ENCODE measurements around the gene ZP1. TPM values are rescaled to one million over a fixed set of nuclear protein-coding genes. Genes with fewer than 3 reads are reported as not detected.
"Not testable (repeated sequence)": the region's sequence is repeated elsewhere in the genome, so short reads cannot be mapped to it uniquely, and the experiment has no call there.

The ZP1 gene
- total RNA-seq, 2 experiments from 2014 or later, result not detected

DNA sequence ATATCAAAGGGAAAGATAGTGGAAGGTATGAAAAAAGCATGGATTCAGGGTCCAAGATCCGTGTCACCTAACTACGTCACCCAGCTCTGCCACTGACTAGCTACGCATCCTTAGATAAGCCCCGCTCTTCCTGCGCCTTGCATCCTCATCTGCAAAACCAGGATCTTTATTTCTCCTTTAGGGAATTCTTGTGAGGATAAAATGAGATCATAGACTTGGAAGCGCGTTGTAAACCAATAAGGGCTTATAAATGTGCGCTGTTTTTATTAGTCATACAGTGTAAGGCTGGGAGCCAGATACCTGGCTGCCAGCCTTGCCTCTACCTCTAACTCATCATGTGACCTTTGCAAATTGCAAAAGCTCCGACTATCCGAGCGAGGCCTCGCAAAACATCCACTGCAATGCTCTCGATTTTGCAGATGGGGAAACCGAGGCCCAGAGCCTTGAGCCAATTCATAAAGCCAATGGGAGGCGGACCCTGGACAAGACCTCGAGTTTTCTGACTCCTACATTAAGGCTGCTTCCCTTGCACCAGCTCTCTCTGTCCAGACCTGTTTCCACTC lies 38.3 kb downstream of the ZP1 start:
- no peak for ATAC-seq

DNA sequence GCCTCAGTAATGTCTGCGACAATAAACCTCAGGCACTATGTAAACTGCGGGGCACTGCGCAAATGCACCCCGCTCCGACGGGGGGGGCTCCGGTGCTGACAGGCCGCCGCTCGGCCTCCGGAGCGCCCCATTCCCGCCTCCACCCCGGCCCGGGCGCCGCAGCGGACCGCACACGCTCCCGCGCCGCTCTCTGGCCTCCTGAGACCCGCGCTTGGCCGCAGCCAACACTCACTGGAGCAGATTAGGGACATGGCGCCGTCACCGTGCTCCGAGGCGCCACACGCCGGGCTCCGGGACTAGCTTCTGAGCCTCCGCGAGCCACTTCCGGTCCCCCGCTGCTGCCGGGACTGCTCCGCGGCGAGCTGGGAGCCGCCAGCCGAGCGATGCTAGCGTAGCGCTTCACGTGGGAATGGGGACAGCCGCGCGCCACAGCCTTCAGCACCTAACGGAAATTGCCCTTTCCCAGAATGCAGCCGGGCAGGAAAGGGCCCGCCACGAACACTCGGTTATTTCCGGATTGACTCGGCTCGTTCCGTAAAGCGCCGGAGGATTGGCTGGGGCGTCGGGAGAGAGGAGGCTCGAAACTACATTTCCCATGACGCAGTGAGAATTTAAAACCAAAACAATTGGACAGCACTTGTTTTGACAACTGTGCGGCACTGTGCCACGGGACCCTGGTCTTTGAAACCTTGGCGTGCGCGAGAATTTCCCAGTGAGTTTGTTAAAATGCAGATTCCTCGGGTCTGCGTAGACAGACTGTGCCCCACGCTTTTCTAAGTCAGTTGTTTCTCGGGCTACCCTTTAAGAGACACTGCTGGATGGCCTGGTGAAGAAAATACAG lies 39.0 kb downstream of the ZP1 start, which contains the start of gene PRPF19:
Gene PRPF19 (minus strand): TSS at position 454 of the 841 bp plus-strand sequence. CDS start 203 bp downstream, at position 251.
- DNase-seq (peak; percentile 99), ATAC-seq (peak; percentile 96)
- Mint-ChIP-seq H3K9me3 (ENCODE audit: low read depth) (no peaks in the 10 kb centered on the region), H3K4me1 (peaks cover 35% of the 10 kb centered on the region), H3K27ac (peak within 1 kb of the TSS; percentile 92), H3K4me3 (peak within 1 kb of the TSS; percentile 78), H3K36me3 (peaks cover 15% of the 10 kb centered on the region), H3K27me3 (peaks cover 14% of the 10 kb centered on the region)
- CTCF ChIA-PET, result interaction anchor here (0.6 to 13.0 kb wide), 10 partner anchors 7 to 155 kb away, joined by 3 to 230 read pairs (median 5); partner anchors contain the start of gene TMEM109

More for the DNA sequence above, 38.3 kb downstream of the ZP1 start:
- H3K4me3 Mint-ChIP-seq, result peak overlapping the region; percentile 78
- no peak for DNase-seq
- peaks cover 11% of the 10 kb centered on the region for H3K27me3 Mint-ChIP-seq
- no peaks in the 10 kb centered on the region for H3K9me3 Mint-ChIP-seq (ENCODE audit: low read depth)
- CTCF ChIA-PET, result interaction anchor here (0.6 to 13.0 kb wide), 11 partner anchors 8 to 155 kb away, joined by 3 to 230 read pairs (median 4); partner anchors contain the start of gene TMEM109
- peaks cover 19% of the 10 kb centered on the region for H3K36me3 Mint-ChIP-seq
- H3K4me1 Mint-ChIP-seq, result peaks cover 33% of the 10 kb centered on the region
- peak overlapping the region; percentile 92 for H3K27ac Mint-ChIP-seq

DNA sequence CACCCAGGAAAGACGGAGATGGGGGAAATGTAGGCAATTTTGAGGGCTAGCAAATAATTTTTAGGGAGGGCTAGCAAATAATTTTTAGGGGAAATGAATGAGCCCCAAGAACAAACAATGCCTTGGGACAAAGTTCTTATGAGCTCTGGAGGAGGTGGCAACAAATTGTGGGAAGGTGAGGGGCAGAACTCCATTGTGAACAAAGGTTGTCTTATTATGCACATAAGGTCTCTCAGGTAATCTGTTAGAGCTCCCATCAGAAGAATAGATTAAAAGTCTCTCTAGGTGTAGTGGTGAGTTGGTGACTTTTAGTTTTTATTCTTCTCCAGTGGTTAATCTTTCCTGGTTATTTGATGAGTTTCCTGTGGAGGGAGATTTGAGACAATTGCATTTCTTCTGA lies 41.5 kb downstream of the ZP1 start:
- H3K27ac Mint-ChIP-seq, result no peak overlapping the region
- no peak for DNase-seq
- ATAC-seq, result no peak
- peaks cover 3% of the 10 kb centered on the region for H3K36me3 Mint-ChIP-seq
- H3K4me3 Mint-ChIP-seq, result no peak overlapping the region
- H3K9me3 Mint-ChIP-seq (ENCODE audit: low read depth), result no peaks in the 10 kb centered on the region
- H3K27me3 Mint-ChIP-seq, result peaks cover 17% of the 10 kb centered on the region
- CTCF ChIA-PET, result no interaction called here
- peaks cover 47% of the 10 kb centered on the region for H3K4me1 Mint-ChIP-seq

DNA sequence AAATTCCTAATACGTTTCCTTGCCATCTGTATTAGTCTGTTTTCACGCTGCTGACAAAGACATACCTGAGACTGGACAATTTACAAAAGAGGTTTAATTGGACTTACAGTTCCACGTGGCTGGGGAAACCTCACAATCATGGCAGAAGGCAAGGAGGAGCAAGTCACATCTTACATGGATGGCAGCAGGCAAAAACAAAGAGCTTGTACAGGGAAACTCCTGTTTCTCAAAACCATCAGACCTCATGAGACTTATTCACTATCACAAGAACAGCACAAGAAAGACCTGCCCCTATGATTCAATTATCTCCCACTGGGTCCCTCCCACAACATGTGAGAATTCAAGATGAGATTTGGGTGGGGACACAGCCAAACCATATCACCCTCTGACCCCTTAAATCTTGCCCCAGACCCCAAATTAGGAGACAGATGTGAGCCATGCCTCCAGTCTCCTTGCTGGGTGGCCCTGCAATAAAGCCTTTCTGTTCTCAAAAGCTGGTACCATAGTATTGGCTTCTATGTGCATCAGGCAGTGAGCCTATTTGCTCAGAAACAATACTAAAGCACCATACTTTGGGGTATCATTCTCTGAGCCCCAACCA lies 42.4 kb downstream of the ZP1 start:
- CTCF ChIA-PET; ATAC-seq; H3K4me3 Mint-ChIP-seq; H3K36me3 Mint-ChIP-seq; DNase-seq; H3K9me3 Mint-ChIP-seq (ENCODE audit: low read depth); H3K27ac Mint-ChIP-seq: not testable (repeated sequence)
- Mint-ChIP-seq H3K4me1 (peaks cover 40% of the 10 kb centered on the region), H3K27me3 (peaks cover 17% of the 10 kb centered on the region)

DNA sequence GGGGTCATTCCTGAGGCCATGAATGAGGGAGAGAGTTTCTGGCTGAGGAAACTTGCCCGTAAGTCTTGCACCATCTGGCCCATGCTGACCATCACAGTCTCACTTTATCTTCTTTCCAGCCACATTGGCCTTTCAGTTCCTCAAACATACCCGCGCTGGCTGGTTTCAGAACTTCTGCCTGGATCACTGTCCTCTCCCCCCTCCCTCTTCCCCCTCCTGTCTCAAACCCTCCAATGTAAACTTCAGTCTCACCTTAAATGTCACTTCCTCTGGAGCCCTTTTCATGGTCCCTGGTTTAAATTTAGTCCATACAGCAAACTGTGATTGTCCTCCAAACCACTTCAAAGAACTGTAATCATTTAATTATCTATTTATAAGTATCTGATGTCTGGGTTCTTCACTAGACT lies 42.9 kb downstream of the ZP1 start:
- H3K9me3 Mint-ChIP-seq (ENCODE audit: low read depth), result no peaks in the 10 kb centered on the region
- DNase-seq, result no peak
- ATAC-seq, result no peak
- peaks cover 35% of the 10 kb centered on the region for H3K4me1 Mint-ChIP-seq
- peaks cover 2% of the 10 kb centered on the region for H3K36me3 Mint-ChIP-seq
- H3K4me3 Mint-ChIP-seq, result no peak overlapping the region
- no peak overlapping the region for H3K27ac Mint-ChIP-seq
- peaks cover 17% of the 10 kb centered on the region for H3K27me3 Mint-ChIP-seq
- CTCF ChIA-PET, result no interaction called here

DNA sequence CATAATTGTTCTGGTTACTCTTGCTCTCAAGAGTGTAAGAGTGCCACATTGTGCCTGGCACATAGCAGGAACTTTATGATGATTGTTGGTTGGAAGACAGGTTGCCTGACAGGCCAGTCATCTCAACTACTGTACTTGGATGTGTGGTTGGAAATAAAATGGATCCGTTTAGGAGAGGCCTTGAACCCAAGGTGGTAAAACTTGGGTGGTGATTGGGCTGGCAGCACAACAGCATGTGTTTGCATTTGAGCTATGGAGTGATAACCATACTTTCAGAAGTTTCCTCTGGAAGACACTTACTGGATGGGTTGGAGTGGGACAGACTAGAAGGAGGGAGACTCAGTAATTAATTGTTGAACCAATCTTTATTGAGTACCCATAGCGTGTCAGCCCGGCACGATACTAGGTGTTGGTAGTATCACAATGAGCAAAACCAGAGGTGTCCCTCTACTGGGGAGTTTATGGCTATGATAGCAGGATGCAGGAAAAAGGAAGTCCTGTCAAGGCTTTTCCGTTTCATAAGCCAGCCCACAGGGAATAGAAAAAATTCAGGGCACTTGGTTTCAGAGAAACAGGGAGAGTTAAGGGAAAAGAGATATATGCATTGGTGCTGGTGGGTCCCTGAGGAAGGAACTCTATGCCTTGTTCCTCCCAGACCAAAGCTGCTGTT lies 43.5 kb downstream of the ZP1 start:
- DNase-seq (no peak), ATAC-seq (no peak)
- peaks cover 34% of the 10 kb centered on the region for H3K4me1 Mint-ChIP-seq
- peaks cover 2% of the 10 kb centered on the region for H3K36me3 Mint-ChIP-seq
- CTCF ChIA-PET, result interaction anchor here (0.9 to 1.1 kb wide), 2 partner anchors 23 to 73 kb away, joined by 3 to 4 read pairs; no protein-coding TSS in a partner anchor
- no peak overlapping the region for H3K4me3 Mint-ChIP-seq
- peaks cover 17% of the 10 kb centered on the region for H3K27me3 Mint-ChIP-seq
- H3K27ac Mint-ChIP-seq, result no peak overlapping the region
- H3K9me3 Mint-ChIP-seq (ENCODE audit: low read depth), result no peaks in the 10 kb centered on the region

DNA sequence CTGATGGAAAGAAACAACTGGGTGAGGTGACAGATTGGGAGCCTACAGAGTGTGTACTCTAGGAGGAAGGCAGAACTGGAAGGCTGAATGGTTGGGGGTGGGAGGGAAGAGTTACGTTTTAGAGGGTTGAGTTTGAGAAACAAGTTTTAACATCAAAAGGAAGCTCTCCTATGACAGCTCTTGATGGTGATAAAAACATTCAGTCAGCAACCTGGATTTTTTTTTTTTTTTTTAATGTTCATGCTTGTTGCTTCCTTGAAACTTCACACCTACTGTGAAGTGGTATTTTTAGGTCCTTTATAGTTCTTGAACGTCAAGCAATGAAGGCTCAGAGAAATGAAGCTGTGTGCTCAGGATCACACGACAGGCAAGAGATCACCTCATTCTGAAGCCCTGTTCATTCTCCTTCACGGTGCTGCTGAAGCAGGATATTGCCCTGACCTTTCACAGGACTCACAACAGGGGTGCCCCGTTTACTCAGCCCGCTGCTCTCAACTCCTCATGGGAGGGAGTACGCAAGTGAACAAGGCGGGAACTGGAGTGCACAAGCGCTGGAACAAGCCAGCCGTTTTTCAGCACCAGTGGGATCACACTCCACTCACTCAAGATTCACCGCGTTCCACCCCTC lies 45.0 kb downstream of the ZP1 start:
- no peak for ATAC-seq
- no peak overlapping the region for H3K4me3 Mint-ChIP-seq
- H3K4me1 Mint-ChIP-seq, result peaks cover 37% of the 10 kb centered on the region
- H3K36me3 Mint-ChIP-seq, result peaks cover 6% of the 10 kb centered on the region
- peaks cover 17% of the 10 kb centered on the region for H3K27me3 Mint-ChIP-seq
- peak overlapping the region; percentile 57 for H3K27ac Mint-ChIP-seq
- no peaks in the 10 kb centered on the region for H3K9me3 Mint-ChIP-seq (ENCODE audit: low read depth)
- CTCF ChIA-PET, result interaction anchor here (0.9 to 5.8 kb wide), 6 partner anchors 12 to 217 kb away, joined by 3 to 38 read pairs (median 3); no protein-coding TSS in a partner anchor
- no peak for DNase-seq

DNA sequence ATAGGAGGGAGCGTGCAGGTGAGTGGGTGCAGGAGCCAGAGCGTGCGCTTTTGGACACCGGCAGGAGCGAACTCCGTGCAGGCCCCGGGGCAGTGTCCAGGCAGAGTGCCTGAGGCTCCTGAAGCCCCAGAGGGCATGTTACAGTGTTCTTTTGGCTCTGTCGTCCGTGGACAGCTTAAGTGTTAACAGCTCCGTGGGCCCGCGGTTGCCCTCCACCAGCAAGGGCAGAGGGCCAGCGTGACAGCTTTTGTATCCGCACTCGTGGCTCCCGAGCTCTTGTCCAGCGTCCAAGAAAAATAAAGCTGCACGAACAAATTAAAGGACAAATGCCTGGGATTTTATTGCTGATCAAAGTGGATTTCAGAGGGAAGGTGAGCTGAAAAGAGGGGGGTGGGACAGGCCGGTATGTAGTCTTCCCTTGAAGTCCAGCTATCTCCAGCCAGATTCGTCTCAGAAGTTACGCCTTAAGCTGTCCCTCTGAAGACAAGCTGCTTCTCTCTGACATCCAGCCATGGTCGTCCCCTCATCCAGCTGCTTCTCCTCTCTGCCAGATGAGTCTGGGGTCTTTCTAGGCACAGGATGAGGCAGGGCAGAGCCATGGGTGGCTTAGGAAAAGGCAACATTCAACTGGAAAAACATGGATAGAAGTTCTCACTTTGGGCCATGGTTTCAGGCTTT lies 45.6 kb downstream of the ZP1 start:
- Mint-ChIP-seq H3K4me3 (no peak overlapping the region), H3K4me1 (peaks cover 36% of the 10 kb centered on the region), H3K9me3 (ENCODE audit: low read depth) (no peaks in the 10 kb centered on the region), H3K27me3 (peaks cover 17% of the 10 kb centered on the region), H3K27ac (peak overlapping the region; percentile 98), H3K36me3 (peaks cover 6% of the 10 kb centered on the region)
- CTCF ChIA-PET, result interaction anchor here (0.8 to 5.8 kb wide), 11 partner anchors 8 to 382 kb away, joined by 3 to 38 read pairs (median 4); partner anchors contain the start of genes SLC15A3 and VWCE
- DNase-seq, result no peak
- ATAC-seq, result no peak

DNA sequence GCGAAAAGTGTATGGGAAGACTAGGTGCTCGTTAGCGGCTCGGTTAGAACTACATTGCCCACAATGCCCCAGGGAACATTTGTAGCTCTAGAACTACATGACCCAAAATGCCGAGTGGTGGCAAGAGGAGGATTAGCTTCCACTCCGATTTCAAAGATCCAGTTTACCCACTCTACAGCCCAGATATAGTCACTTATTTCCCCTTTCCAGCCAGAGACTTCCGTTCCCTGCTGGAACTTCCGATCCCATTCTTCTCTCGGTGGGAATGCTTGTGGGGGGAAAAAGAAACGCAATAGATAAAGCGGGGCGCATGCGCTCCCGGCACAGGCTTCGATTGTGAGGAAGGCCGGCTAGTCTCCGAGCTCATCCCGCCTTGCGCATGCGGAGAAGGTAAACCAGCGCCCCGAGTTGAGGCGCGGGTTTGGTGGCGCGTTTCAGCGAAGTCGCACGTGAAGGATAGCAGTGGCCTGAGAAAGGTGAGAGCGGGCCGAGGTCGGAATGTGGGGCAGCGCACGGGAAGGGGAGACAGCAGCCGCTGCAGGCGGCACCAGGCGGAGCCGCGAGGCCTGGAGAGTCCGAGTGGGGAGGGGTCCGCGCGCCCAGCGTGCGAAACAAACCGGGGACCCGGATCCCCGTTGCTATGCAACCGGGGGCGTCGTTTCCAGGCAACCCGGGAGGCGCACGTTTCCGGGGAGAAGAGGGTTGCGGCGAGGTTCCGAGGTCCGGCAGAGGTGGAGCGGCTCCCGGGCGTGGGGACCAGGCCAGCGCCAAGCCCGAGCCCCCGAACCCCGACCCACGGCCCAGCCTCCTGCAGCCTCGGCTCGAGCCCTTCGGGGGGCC lies 46.7 kb downstream of the ZP1 start, which contains the start of gene TMEM109:
Gene TMEM109 (plus strand): TSS at position 366 of the 840 bp plus-strand sequence. CDS start 5,536 bp downstream, outside the sequence.
- Mint-ChIP-seq H3K9me3 (ENCODE audit: low read depth) (no peaks in the 10 kb centered on the region), H3K4me3 (peak within 1 kb of the TSS; percentile 94), H3K4me1 (peaks cover 36% of the 10 kb centered on the region), H3K27me3 (peaks cover 11% of the 10 kb centered on the region), H3K36me3 (peaks cover 6% of the 10 kb centered on the region), H3K27ac (peak within 1 kb of the TSS; percentile 98)
- DNase-seq (peak; percentile 93), ATAC-seq (peak; percentile 77)
- CTCF ChIA-PET, result interaction anchor here (0.7 to 5.8 kb wide), 17 partner anchors 9 to 422 kb away, joined by 3 to 38 read pairs (median 4); partner anchors contain the start of genes SLC15A3 and VWCE

- H3K9me3 Mint-ChIP-seq (ENCODE audit: low read depth), result no peaks in the 10 kb centered on the region
- peaks cover 11% of the 10 kb centered on the region for H3K36me3 Mint-ChIP-seq
- peak; percentile 29 for ATAC-seq
- CTCF ChIA-PET, result interaction anchor here (1.0 to 5.8 kb wide), 27 partner anchors 9 to 273 kb away, joined by 3 to 38 read pairs (median 4); partner anchors contain the start of genes PRPF19 and SLC15A3
- H3K4me3 Mint-ChIP-seq, result peak overlapping the region; percentile 94
- peak; percentile 63 for DNase-seq
- H3K27me3 Mint-ChIP-seq, result peaks cover 6% of the 10 kb centered on the region
- H3K4me1 Mint-ChIP-seq, result peaks cover 36% of the 10 kb centered on the region
- H3K27ac Mint-ChIP-seq, result peak overlapping the region; percentile 94
Measured at GRCh38 chr11:60914633-60915247, 47.4 kb downstream of the ZP1 start.
